Measurements from ENCODE around the gene SLC22A24.
"Not testable (repeated sequence)": the region's sequence is repeated elsewhere in the genome, so short reads cannot be mapped to it uniquely, and the experiment has no call there.

Gene SLC22A24

GRCh38 chr11:63144121-63144520, at the start of gene SLC22A24:
Gene SLC22A24 (minus strand): TSS chr11:63144221. CDS start chr11:63143779, 442 bp downstream.
- no peak for DNase-seq

GRCh38 chr11:63180536-63180935, 36.5 kb upstream of the SLC22A24 start:
- no peak for DNase-seq

GRCh38 chr11:63179432-63180041, 35.5 kb upstream of the SLC22A24 start:
- DNase-seq: no peak

GRCh38 chr11:63177872-63178271, 33.9 kb upstream of the SLC22A24 start:
- no peak for DNase-seq

GRCh38 chr11:63165706-63166310, 21.8 kb upstream of the SLC22A24 start:
- DNase-seq: no peak

GRCh38 chr11:63155794-63156193, 11.8 kb upstream of the SLC22A24 start:
- no peak for DNase-seq

GRCh38 chr11:63146581-63146980, 2.6 kb upstream of the SLC22A24 start:
- DNase-seq: no peak

GRCh38 chr11:63142459-63142858, 1.6 kb downstream of the SLC22A24 start:
- no peak for DNase-seq

GRCh38 chr11:63132985-63133775, 10.8 kb downstream of the SLC22A24 start:
- DNase-seq: no peak

GRCh38 chr11:63099555-63099954, 44.5 kb downstream of the SLC22A24 start:
- DNase-seq: no peak

GRCh38 chr11:63080682-63081081, 63.3 kb downstream of the SLC22A24 start:
- DNase-seq: no peak

- not testable (repeated sequence) for DNase-seq
Measured at GRCh38 chr11:63046203-63046602, 97.8 kb downstream of the SLC22A24 start.

GRCh38 chr11:63042596-63042995, 101.4 kb downstream of the SLC22A24 start:
- DNase-seq: no peak

GRCh38 chr11:63032457-63032856, 111.6 kb downstream of the SLC22A24 start:
- DNase-seq: no peak

Measured in MV-4-11 (cell line).